Measurements from ENCODE around the gene KCND3.

GRCh38 chr1:111879081-111879480 is 110.4 kb downstream of the KCND3 start:
- no peak for TF ChIP-seq CTCF (conservative IDR thresholded peaks at IDR 0.05)
- no peak for TF ChIP-seq EZH2 (IDR thresholded peaks at IDR 0.05; ENCODE audit: low read depth)

Data from PC-9 (cell line).